Ishikawa (cell line): ENCODE results near the gene ADAMTSL1.
A peak's percentile ranks its signal among the peaks of the same experiment; 100 is the strongest.

Experiments
- CEBPB ChIP-seq: IDR thresholded peaks from 2 replicates; pipeline ENCODE4 v1.6.1; 2012
- CREB1 ChIP-seq: IDR thresholded peaks from 2 replicates; pipeline ENCODE4 v1.6.1; 2012; ENCODE audit warnings: low read depth
- EGR1 ChIP-seq: IDR thresholded peaks from 2 replicates; pipeline ENCODE4 v1.6.1; 2012
- EP300 ChIP-seq: IDR thresholded peaks from 2 replicates; pipeline ENCODE4 v1.6.1; 2012; ENCODE audit warnings: borderline replicate concordance
- FOXM1 ChIP-seq: IDR thresholded peaks from 2 replicates; pipeline ENCODE4 v1.6.1; 2012; ENCODE audit warnings: low read depth, borderline replicate concordance
- NFIC ChIP-seq: IDR thresholded peaks from 2 replicates; pipeline ENCODE4 v1.6.1; 2012
- RAD21 ChIP-seq: IDR thresholded peaks from 2 replicates; pipeline ENCODE4 v1.6.1; 2012; ENCODE audit warnings: low read depth
- TAF1 ChIP-seq: IDR thresholded peaks from 2 replicates; pipeline ENCODE4 v1.6.1; 2012; ENCODE audit warnings: low read depth, mild to moderate bottlenecking
- TCF12 ChIP-seq: IDR thresholded peaks from 2 replicates; pipeline ENCODE4 v1.6.1; 2012; ENCODE audit warnings: low read depth
- TEAD4 ChIP-seq: IDR thresholded peaks from 2 replicates; pipeline ENCODE4 v1.6.1; 2012
- YY1 ChIP-seq: IDR thresholded peaks from 2 replicates; pipeline ENCODE4 v1.6.1; 2012; ENCODE audit warnings: low read depth
- ZBTB7A ChIP-seq: IDR thresholded peaks from 2 replicates; pipeline ENCODE4 v1.6.1; 2012; ENCODE audit warnings: low read depth
- TF ChIP-seq, protein P1 (sequence below): IDR thresholded peaks from 2 replicates; pipeline ENCODE4 v1.6.1; 2012
- TF ChIP-seq, protein P2 (sequence below): IDR thresholded peaks from 2 replicates; pipeline ENCODE4 v1.6.1; 2012; ENCODE audit warnings: low read depth, mild to moderate bottlenecking
- TF ChIP-seq, protein P3 (sequence below): IDR thresholded peaks from 2 replicates; pipeline ENCODE4 v1.6.1; 2012

The ADAMTSL1 gene

DNA sequence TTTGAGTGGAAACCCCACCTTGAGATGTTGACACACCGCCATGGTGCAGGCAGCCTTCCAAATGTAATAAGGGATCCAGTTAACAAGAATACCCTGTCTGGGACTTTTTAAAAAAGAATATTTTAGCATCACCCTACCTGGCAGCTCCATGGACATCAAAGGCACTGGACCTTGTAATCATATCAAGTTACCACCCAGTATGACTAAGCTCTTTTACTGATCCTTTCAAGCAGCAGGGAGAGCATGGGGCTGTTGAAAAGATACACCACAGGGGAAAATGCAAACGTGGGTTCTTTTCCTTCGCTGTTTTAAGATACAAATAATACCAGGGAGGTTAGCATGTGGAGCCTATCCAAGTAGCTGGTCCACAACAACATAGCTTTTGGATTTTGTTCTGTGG is 347.8 kb downstream of the ADAMTSL1 start:
- TF ChIP-seq, protein P1, sequence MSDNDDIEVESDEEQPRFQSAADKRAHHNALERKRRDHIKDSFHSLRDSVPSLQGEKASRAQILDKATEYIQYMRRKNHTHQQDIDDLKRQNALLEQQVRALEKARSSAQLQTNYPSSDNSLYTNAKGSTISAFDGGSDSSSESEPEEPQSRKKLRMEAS: no peak
- TF ChIP-seq FOXM1: no peak
- TF ChIP-seq EP300: 0 out of 2 replicates have a peak, but pooled peaks have one; percentile 37
- TF ChIP-seq, protein P2, sequence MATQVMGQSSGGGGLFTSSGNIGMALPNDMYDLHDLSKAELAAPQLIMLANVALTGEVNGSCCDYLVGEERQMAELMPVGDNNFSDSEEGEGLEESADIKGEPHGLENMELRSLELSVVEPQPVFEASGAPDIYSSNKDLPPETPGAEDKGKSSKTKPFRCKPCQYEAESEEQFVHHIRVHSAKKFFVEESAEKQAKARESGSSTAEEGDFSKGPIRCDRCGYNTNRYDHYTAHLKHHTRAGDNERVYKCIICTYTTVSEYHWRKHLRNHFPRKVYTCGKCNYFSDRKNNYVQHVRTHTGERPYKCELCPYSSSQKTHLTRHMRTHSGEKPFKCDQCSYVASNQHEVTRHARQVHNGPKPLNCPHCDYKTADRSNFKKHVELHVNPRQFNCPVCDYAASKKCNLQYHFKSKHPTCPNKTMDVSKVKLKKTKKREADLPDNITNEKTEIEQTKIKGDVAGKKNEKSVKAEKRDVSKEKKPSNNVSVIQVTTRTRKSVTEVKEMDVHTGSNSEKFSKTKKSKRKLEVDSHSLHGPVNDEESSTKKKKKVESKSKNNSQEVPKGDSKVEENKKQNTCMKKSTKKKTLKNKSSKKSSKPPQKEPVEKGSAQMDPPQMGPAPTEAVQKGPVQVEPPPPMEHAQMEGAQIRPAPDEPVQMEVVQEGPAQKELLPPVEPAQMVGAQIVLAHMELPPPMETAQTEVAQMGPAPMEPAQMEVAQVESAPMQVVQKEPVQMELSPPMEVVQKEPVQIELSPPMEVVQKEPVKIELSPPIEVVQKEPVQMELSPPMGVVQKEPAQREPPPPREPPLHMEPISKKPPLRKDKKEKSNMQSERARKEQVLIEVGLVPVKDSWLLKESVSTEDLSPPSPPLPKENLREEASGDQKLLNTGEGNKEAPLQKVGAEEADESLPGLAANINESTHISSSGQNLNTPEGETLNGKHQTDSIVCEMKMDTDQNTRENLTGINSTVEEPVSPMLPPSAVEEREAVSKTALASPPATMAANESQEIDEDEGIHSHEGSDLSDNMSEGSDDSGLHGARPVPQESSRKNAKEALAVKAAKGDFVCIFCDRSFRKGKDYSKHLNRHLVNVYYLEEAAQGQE: no peak
- no peak for TF ChIP-seq TEAD4

DNA sequence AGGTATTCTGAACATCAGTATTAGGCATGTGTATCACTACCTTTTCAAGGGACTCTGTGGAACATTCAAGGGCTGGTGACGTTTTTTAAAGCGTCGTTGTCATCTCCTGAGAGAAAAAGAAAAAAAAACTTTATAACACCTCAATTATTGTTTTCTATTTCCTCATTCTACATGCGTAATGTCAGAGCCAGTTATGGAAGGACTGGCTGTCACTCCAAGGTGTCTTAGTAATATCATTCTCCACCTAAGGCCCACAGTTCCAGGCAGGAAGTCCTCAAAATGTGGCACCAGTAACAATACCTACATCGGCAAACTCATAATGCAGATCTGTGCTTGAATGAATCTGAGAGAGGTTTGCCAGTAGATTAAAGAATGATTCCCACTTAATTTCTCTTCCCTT is 348.9 kb downstream of the ADAMTSL1 start:
- TF ChIP-seq, protein P2: no peak
- no peak for TF ChIP-seq FOXM1
- TF ChIP-seq TCF12: no peak
- no peak for TF ChIP-seq ZBTB7A
- no peak for TF ChIP-seq NFIC
- no peak for TF ChIP-seq CREB1
- TF ChIP-seq EGR1: no peak
- TF ChIP-seq YY1: no peak
- no peak for TF ChIP-seq RAD21
- no peak for TF ChIP-seq TAF1
- no peak for TF ChIP-seq CEBPB
- TF ChIP-seq TEAD4: no peak
- no peak for TF ChIP-seq EP300
- TF ChIP-seq, protein P3, sequence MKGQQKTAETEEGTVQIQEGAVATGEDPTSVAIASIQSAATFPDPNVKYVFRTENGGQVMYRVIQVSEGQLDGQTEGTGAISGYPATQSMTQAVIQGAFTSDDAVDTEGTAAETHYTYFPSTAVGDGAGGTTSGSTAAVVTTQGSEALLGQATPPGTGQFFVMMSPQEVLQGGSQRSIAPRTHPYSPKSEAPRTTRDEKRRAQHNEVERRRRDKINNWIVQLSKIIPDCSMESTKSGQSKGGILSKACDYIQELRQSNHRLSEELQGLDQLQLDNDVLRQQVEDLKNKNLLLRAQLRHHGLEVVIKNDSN: no peak
- TF ChIP-seq, protein P1: no peak

DNA sequence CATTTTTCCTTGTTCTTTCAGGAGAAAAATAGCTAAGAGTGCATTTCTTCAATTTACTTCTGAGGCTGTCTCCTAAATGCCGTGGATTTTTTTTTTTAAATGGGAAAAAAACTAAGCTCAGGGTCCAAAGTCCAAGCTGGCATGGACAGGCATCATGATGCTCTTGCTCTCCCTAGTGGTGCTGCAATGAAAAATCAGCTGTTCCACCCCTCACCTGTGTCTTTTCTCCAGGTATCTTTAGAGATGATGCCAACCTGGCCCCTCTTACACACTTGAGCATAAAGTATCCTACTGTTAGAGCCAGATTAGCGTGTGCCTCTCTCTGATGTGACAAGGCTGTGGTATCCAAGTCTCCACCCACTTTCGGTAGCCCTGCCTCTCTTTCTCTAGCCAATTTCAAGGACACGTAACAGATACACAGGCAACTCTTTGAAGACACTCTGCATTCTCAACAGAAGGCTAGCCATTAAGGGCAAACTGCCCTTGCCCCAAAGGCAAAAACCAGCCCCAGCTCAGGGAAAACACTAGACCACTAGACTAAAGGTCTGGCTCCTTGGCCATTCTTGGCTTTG is 350.2 kb downstream of the ADAMTSL1 start:
- TF ChIP-seq, protein P2: no peak
- TF ChIP-seq RAD21: peak; percentile 58
- TF ChIP-seq, protein P1: no peak

DNA sequence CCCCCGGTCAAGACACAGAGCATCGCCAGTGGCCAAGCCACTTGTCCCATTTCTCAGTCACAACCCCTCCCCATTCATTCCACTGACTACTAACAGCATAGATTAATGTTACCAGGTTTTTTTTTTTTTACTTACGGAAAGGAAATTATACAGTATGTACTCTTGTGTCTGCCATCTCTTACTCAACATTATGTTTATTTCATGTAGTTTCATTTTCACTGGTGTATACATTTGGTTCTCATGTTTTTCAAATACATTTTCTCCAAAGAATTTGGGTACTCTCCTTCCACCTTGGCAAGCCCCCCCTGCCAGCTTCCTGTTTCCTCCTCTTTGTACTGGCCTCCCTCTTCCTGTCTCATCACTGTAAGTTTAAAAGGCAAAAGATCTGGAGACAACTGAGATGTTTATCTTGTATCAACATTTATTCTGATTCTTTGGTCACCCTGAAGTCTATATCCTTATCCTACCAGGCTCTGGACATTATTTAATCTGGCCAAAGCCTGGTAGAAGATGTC is 351.8 kb downstream of the ADAMTSL1 start:
- TF ChIP-seq FOXM1 (no peak), CREB1 (no peak), RAD21 (no peak), EGR1 (no peak), YY1 (no peak), TEAD4 (no peak), NFIC (no peak)
- TF ChIP-seq, protein P2: no peak
- TF ChIP-seq, protein P3: no peak
